BE2C (cell line): Measurements from ENCODE around the gene CYTH4.

ENCODE experiments used
- DNase-seq: peaks from one replicate; pipeline ENCODE4 v3.0.0-alpha.2; 2020
- H3K27me3 ChIP-seq: fragments of 250-450 bp; sonication (Bioruptor Pico); 2 replicates; pipeline ENCODE4 v1.5.1; 2020; ENCODE audit warnings: mild to moderate bottlenecking
- H3K36me3 ChIP-seq: fragments of 250-450 bp; sonication (Bioruptor Pico); 2 replicates; pipeline ENCODE4 v1.5.1; 2020; ENCODE audit warnings: mild to moderate bottlenecking
- H3K4me1 ChIP-seq: fragments of 250-450 bp; sonication (Bioruptor Pico); 2 replicates; pipeline ENCODE4 v1.5.1; 2020
- H3K4me3 ChIP-seq: 2 replicates; pipeline ENCODE4 v1.5.1; 2011; ENCODE audit warnings: low read depth, low read length
- H3K9me3 ChIP-seq: fragments of 250-450 bp; sonication (Bioruptor Pico); 2 replicates; pipeline ENCODE4 v1.5.1; 2020
- CTCF ChIP-seq: IDR thresholded peaks from 2 replicates; pipeline ENCODE4 v1.5.1; 2012; ENCODE audit warnings: mild to moderate bottlenecking, low read depth, low read length

CYTH4 gene

GRCh38 chr22:37237371-37238268 lies 44.7 kb upstream of the CYTH4 start:
- Histone ChIP-seq H3K36me3 (no peaks in the 10 kb centered on the region), H3K27me3 (no peaks in the 10 kb centered on the region), H3K4me3 (no peak overlapping the region), H3K4me1 (no peaks in the 10 kb centered on the region; the same call in 1 of the 2 replicates), H3K9me3 (no peaks in the 10 kb centered on the region)
- TF ChIP-seq CTCF: no peak
- DNase-seq: no peak

- H3K4me1 ChIP-seq: no peaks in the 10 kb centered on the region; the same call in 1 of the 2 replicates
- H3K9me3 ChIP-seq: no peaks in the 10 kb centered on the region
- no peak for TF ChIP-seq CTCF
- H3K36me3 ChIP-seq: no peaks in the 10 kb centered on the region
- H3K27me3 ChIP-seq: no peaks in the 10 kb centered on the region
- H3K4me3 ChIP-seq: no peak overlapping the region
- no peak for DNase-seq
Observed at GRCh38 chr22:37239336-37240239, 42.7 kb upstream of the CYTH4 start.

- Histone ChIP-seq H3K4me1 (no peaks in the 10 kb centered on the region; the same call in 1 of the 2 replicates), H3K36me3 (no peaks in the 10 kb centered on the region), H3K27me3 (no peaks in the 10 kb centered on the region), H3K4me3 (no peak overlapping the region), H3K9me3 (no peaks in the 10 kb centered on the region)
- TF ChIP-seq CTCF: no peak
- no peak for DNase-seq
Observed at GRCh38 chr22:37240240-37240940, 41.9 kb upstream of the CYTH4 start.

- no peaks in the 10 kb centered on the region for H3K36me3 ChIP-seq
- H3K4me1 ChIP-seq: no peaks in the 10 kb centered on the region; the same call in 1 of the 2 replicates
- H3K4me3 ChIP-seq: no peak overlapping the region
- H3K27me3 ChIP-seq: no peaks in the 10 kb centered on the region
- no peaks in the 10 kb centered on the region for H3K9me3 ChIP-seq
- DNase-seq: no peak
- TF ChIP-seq CTCF: no peak
Observed at GRCh38 chr22:37240941-37241320, 41.4 kb upstream of the CYTH4 start.

GRCh38 chr22:37241351-37242142 lies 40.8 kb upstream of the CYTH4 start:
- H3K4me1 ChIP-seq: no peaks in the 10 kb centered on the region; the same call in 1 of the 2 replicates
- H3K27me3 ChIP-seq: no peaks in the 10 kb centered on the region
- TF ChIP-seq CTCF: no peak
- no peaks in the 10 kb centered on the region for H3K36me3 ChIP-seq
- no peak for DNase-seq
- no peaks in the 10 kb centered on the region for H3K9me3 ChIP-seq
- no peak overlapping the region for H3K4me3 ChIP-seq
